ENCODE data around the gene FNDC11. TPM values are rescaled to one million over a fixed set of nuclear protein-coding genes. Genes with fewer than 3 reads are reported as not detected.
"Not testable (repeated sequence)": the region's sequence is repeated elsewhere in the genome, so short reads cannot be mapped to it uniquely, and the experiment has no call there.

FNDC11 gene
- total and polyA plus RNA-seq, 7 experiments from 2014 or later = 0.22 to 1.2 (median 0.32) TPM

GRCh38 chr20:63597651-63598478, 43.9 kb downstream of the FNDC11 start:
- peaks cover 11 to 47% (median 34%) of the 10 kb centered on the region in 5 donors for H3K36me3 Mint-ChIP-seq
- Histone ChIP-seq H3K9me3 (ENCODE audit: control insufficient read depth in 2 of 3, low read length in 3 of 3) (no peaks in the 10 kb centered on the region), H3K27ac (ENCODE audit: low read depth, low read length) (no peak overlapping the region), H3K36me3 (ENCODE audit: control insufficient read depth in 2 of 3, insufficient read depth in 3 of 3, low read length in 3 of 3) (peaks cover 2 to 86% (median 13%) of the 10 kb centered on the region in 3 experiments), H3K4me1 (ENCODE audit: control insufficient read depth in 2 of 2, insufficient read depth in 2 of 2, low read length in 2 of 2) (no peaks in the 10 kb centered on the region), H3K27me3 (ENCODE audit: control insufficient read depth in 2 of 2, insufficient read depth in 2 of 2, low read length in 2 of 2) (no peaks in the 10 kb centered on the region), H3K4me3 (ENCODE audit: low read length) (no peak overlapping the region)
- ChIA-PET CTCF (interaction anchor here (0.6 to 1.0 kb wide), 2 partner anchors 14 to 59 kb away, joined by 4 read pairs; no protein-coding TSS in a partner anchor), POLR2A (interaction anchor here (0.6 to 1.4 kb wide), 3 partner anchors 9 to 27 kb away, joined by 3 to 4 read pairs (median 4); no protein-coding TSS in a partner anchor)
- intact Hi-C loops (cut with micrococcal nuclease) = no loop called here
- H3K9me3 Mint-ChIP-seq = peaks cover 0 to 2% (median 0%) of the 10 kb centered on the region in 11 donors
- peak overlapping the region in 1 of 9 donors; percentile 77 for H3K27ac Mint-ChIP-seq
- DNase-seq (no peak), ATAC-seq (no peak)
- no peaks in the 10 kb centered on the region for H3K27me3 Mint-ChIP-seq
- H3K4me1 Mint-ChIP-seq = peaks cover 0 to 11% (median 3%) of the 10 kb centered on the region in 7 donors
- no peak overlapping the region for H3K4me3 Mint-ChIP-seq

- Histone ChIP-seq H3K9me3 (ENCODE audit: control insufficient read depth in 2 of 3, low read length in 3 of 3) (no peaks in the 10 kb centered on the region), H3K27me3 (ENCODE audit: control insufficient read depth in 2 of 2, insufficient read depth in 2 of 2, low read length in 2 of 2) (no peaks in the 10 kb centered on the region), H3K4me1 (ENCODE audit: control insufficient read depth in 2 of 2, insufficient read depth in 2 of 2, low read length in 2 of 2) (no peaks in the 10 kb centered on the region), H3K36me3 (ENCODE audit: control insufficient read depth in 2 of 3, insufficient read depth in 3 of 3, low read length in 3 of 3) (peaks cover 6 to 82% (median 16%) of the 10 kb centered on the region in 3 experiments), H3K4me3 (ENCODE audit: low read length) (no peak overlapping the region), H3K27ac (ENCODE audit: low read depth, low read length) (no peak overlapping the region)
- Mint-ChIP-seq H3K27ac (peak overlapping the region in 3 of 9 donors; percentile 9 to 72 (median 57)), H3K9me3 (peaks cover 0 to 2% (median 0%) of the 10 kb centered on the region in 11 donors), H3K4me1 (peaks cover 0 to 15% (median 4%) of the 10 kb centered on the region in 7 donors), H3K36me3 (peaks cover 8 to 42% (median 32%) of the 10 kb centered on the region in 5 donors), H3K27me3 (no peaks in the 10 kb centered on the region), H3K4me3 (no peak overlapping the region)
- CTCF ChIA-PET = interaction anchor here (1.0 kb wide), 1 partner anchor 60 kb away, joined by 4 read pairs; no protein-coding TSS in a partner anchor
- DNase-seq (no peak), ATAC-seq (no peak)
- intact Hi-C loops (cut with micrococcal nuclease) = no loop called here
- POLR2A ChIA-PET = interaction anchor here (0.8 to 1.4 kb wide), 2 partner anchors 10 to 26 kb away, joined by 3 to 4 read pairs; no protein-coding TSS in a partner anchor
Measured at GRCh38 chr20:63598479-63599395, 44.8 kb downstream of the FNDC11 start.

GRCh38 chr20:63599396-63600050, 45.6 kb downstream of the FNDC11 start:
- H3K27ac Mint-ChIP-seq = peak overlapping the region in 3 of 9 donors; percentile 25 to 57 (median 45)
- POLR2A ChIA-PET = interaction anchor here (1.4 kb wide), 1 partner anchor 26 kb away, joined by 4 read pairs; no protein-coding TSS in a partner anchor
- H3K9me3 ChIP-seq (ENCODE audit: control insufficient read depth in 2 of 3, low read length in 3 of 3) = no peaks in the 10 kb centered on the region
- CTCF ChIA-PET = no interaction called here
- no peak overlapping the region for H3K4me3 Mint-ChIP-seq
- no peak overlapping the region for H3K27ac ChIP-seq (ENCODE audit: low read depth, low read length)
- DNase-seq (no peak), ATAC-seq (no peak)
- intact Hi-C loops (cut with micrococcal nuclease) = no loop called here
- no peaks in the 10 kb centered on the region for H3K4me1 ChIP-seq (ENCODE audit: control insufficient read depth in 2 of 2, insufficient read depth in 2 of 2, low read length in 2 of 2)
- H3K36me3 ChIP-seq (ENCODE audit: control insufficient read depth in 2 of 3, insufficient read depth in 3 of 3, low read length in 3 of 3) = peaks cover 6 to 79% (median 16%) of the 10 kb centered on the region in 3 experiments
- no peaks in the 10 kb centered on the region for H3K27me3 ChIP-seq (ENCODE audit: control insufficient read depth in 2 of 2, insufficient read depth in 2 of 2, low read length in 2 of 2)
- peaks cover 0 to 2% (median 0%) of the 10 kb centered on the region in 11 donors for H3K9me3 Mint-ChIP-seq
- H3K27me3 Mint-ChIP-seq = no peaks in the 10 kb centered on the region
- H3K4me1 Mint-ChIP-seq = peaks cover 0 to 15% (median 4%) of the 10 kb centered on the region in 7 donors
- peaks cover 8 to 47% (median 36%) of the 10 kb centered on the region in 5 donors for H3K36me3 Mint-ChIP-seq
- H3K4me3 ChIP-seq (ENCODE audit: low read length) = no peak overlapping the region

GRCh38 chr20:63601679-63602078, 47.7 kb downstream of the FNDC11 start:
- peaks cover 8 to 33% (median 31%) of the 10 kb centered on the region in 5 donors for H3K36me3 Mint-ChIP-seq
- H3K27ac ChIP-seq (ENCODE audit: low read depth, low read length) = peak overlapping the region; percentile 43
- ATAC-seq; H3K4me3 Mint-ChIP-seq; intact Hi-C loops (cut with micrococcal nuclease); H3K27me3 ChIP-seq (ENCODE audit: control insufficient read depth in 2 of 2, insufficient read depth in 2 of 2, low read length in 2 of 2); CTCF ChIA-PET; H3K4me3 ChIP-seq (ENCODE audit: low read length); H3K9me3 Mint-ChIP-seq; H3K27me3 Mint-ChIP-seq; H3K4me1 ChIP-seq (ENCODE audit: control insufficient read depth in 2 of 2, insufficient read depth in 2 of 2, low read length in 2 of 2); DNase-seq; H3K9me3 ChIP-seq (ENCODE audit: control insufficient read depth in 2 of 3, low read length in 3 of 3): not testable (repeated sequence)
- H3K36me3 ChIP-seq (ENCODE audit: control insufficient read depth in 2 of 3, insufficient read depth in 3 of 3, low read length in 3 of 3) = peaks cover 6 to 64% (median 16%) of the 10 kb centered on the region in 3 experiments
- H3K4me1 Mint-ChIP-seq = peaks cover 2 to 15% (median 7%) of the 10 kb centered on the region in 7 donors
- POLR2A ChIA-PET = interaction anchor here (0.7 to 2.8 kb wide), 3 partner anchors 10 to 45 kb away, joined by 3 to 8 read pairs (median 5); no protein-coding TSS in a partner anchor
- peak overlapping the region in 3 of 9 donors; percentile 32 to 63 (median 41) for H3K27ac Mint-ChIP-seq

- no peak for DNase-seq
- peaks cover 8 to 33% (median 30%) of the 10 kb centered on the region in 5 donors for H3K36me3 Mint-ChIP-seq
- peaks cover 0 to 2% (median 0%) of the 10 kb centered on the region in 11 donors for H3K9me3 Mint-ChIP-seq
- H3K27ac ChIP-seq (ENCODE audit: low read depth, low read length) = peak overlapping the region; percentile 43
- H3K4me1 Mint-ChIP-seq = peaks cover 3 to 15% (median 9%) of the 10 kb centered on the region in 7 donors
- no peak overlapping the region for H3K4me3 Mint-ChIP-seq
- H3K9me3 ChIP-seq (ENCODE audit: control insufficient read depth in 2 of 3, low read length in 3 of 3) = no peaks in the 10 kb centered on the region
- no peak for ATAC-seq
- intact Hi-C loops (cut with micrococcal nuclease) = no loop called here
- H3K36me3 ChIP-seq (ENCODE audit: control insufficient read depth in 2 of 3, insufficient read depth in 3 of 3, low read length in 3 of 3) = peaks cover 6 to 60% (median 16%) of the 10 kb centered on the region in 3 experiments
- H3K4me3 ChIP-seq (ENCODE audit: low read length) = no peak overlapping the region
- H3K4me1 ChIP-seq (ENCODE audit: control insufficient read depth in 2 of 2, insufficient read depth in 2 of 2, low read length in 2 of 2) = no peaks in the 10 kb centered on the region
- CTCF ChIA-PET = no interaction called here
- no peaks in the 10 kb centered on the region for H3K27me3 Mint-ChIP-seq
- H3K27ac Mint-ChIP-seq = peak overlapping the region in 4 of 9 donors; percentile 32 to 63 (median 44)
- H3K27me3 ChIP-seq (ENCODE audit: control insufficient read depth in 2 of 2, insufficient read depth in 2 of 2, low read length in 2 of 2) = no peaks in the 10 kb centered on the region
- POLR2A ChIA-PET = interaction anchor here (0.7 to 2.8 kb wide), 4 partner anchors 9 to 44 kb away, joined by 3 to 8 read pairs (median 4); no protein-coding TSS in a partner anchor
Measured at GRCh38 chr20:63602321-63602720, 48.4 kb downstream of the FNDC11 start.

All from naive thymus-derived CD4-positive, alpha-beta T cell (primary cell).